ENCODE data around the gene KLRF1.

KLRF1 gene

DNA sequence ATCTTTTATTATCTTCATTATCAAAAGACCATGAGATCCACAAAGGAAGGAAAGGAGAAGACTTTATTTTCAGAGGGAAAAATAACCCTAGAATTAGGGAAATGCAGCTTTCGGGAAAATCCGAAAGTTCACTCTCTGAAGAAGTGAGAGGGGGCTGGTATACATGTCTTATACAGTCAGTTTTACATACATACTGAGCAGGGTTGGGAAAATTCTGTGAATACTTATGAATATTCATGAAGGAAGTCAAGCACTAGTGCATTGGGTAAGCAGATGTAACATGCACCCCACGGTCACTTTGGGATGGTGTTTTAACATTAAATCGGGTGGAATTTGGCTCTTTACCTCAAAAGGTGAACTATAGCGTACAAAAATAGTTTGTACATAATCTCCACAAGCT lies 15.7 kb upstream of the KLRF1 start:
- TF ChIP-seq FOXP2 (optimal IDR thresholded peaks at IDR 0.05; ENCODE audit: control extremely low read depth, extremely low read length, insufficient read depth) (no peak), EZH2 (IDR thresholded peaks at IDR 0.05) (no peak), POLR2AphosphoS5 (IDR thresholded peaks at IDR 0.05; ENCODE audit: borderline replicate concordance, low read depth, low read length) (no peak)
- no peaks in the 10 kb centered on the region for H3K36me3 ChIP-seq (ENCODE audit: insufficient read depth, low read length)
- peak; percentile 73 for DNase-seq (ENCODE audit: low read depth, low spot score)
- peak overlapping the region; percentile 42 for H3K9ac ChIP-seq (ENCODE audit: insufficient read length)
- no peaks in the 10 kb centered on the region for H3K9me3 ChIP-seq (ENCODE audit: low read depth, low read length)
- H3K27ac ChIP-seq = peak overlapping the region; percentile 51; the same call in 1 of the 2 replicates
- H3K4me3 ChIP-seq = peak overlapping the region; percentile 61

DNA sequence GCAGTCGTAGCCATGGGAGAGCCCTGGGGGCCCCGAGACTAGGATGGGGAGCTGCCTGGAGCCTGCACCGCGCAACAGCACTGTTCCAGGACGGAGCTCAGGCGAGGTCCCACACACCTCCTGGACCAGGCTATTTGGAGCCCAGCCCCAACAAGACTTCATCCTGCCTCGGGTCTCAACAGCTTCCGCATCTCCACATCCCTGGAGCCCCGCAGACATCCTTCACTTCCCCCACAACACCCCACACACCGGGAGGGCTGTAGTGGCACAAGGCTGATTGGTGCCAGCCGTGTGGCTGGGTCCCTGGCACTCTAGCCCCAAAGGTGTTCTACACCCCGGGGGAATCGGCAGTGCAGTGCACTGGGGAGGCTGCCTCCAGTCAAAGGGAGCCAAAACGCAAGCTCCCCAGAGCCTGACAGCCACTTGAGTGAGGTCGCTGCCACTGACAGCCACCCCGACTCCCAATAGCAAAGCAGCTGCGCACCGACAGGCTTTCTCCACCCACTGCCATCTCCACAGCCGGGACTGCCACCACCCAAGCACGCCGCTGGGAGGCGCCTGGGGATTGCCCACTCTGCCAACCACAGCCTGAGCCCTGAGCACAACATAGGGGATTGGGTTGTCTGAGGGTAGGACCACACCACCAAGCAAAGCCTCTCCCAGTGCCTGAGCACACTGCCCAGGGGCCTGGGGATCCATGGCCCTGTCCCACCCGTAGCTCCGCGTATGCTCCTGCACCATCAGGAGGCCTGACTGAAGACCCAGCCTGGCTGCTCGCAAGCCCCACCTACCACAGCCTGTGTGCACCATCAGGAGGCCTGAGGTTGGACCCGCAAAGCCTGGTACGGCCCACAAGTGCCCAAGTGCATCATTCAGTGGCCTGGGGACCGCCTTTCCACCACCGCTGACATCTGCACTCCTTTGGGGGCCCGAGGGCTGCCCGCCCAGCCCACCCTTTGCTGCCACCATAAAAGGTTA lies 13.2 kb upstream of the KLRF1 start:
- Histone ChIP-seq H3K36me3 (ENCODE audit: insufficient read depth, low read length) (no peaks in the 10 kb centered on the region), H3K9me3 (ENCODE audit: low read depth, low read length) (no peaks in the 10 kb centered on the region), H3K4me3 (no peak overlapping the region), H3K9ac (ENCODE audit: insufficient read length) (no peak overlapping the region), H3K27ac (no peak overlapping the region)
- DNase-seq (ENCODE audit: low read depth, low spot score) = no peak
- TF ChIP-seq EZH2 (IDR thresholded peaks at IDR 0.05) (no peak), POLR2AphosphoS5 (IDR thresholded peaks at IDR 0.05; ENCODE audit: borderline replicate concordance, low read depth, low read length) (no peak), FOXP2 (optimal IDR thresholded peaks at IDR 0.05; ENCODE audit: control extremely low read depth, extremely low read length, insufficient read depth) (no peak)

GRCh38 chr12:9820281-9820930 lies 6.9 kb upstream of the KLRF1 start:
- Histone ChIP-seq H3K36me3 (ENCODE audit: insufficient read depth, low read length) (no peaks in the 10 kb centered on the region), H3K4me3 (no peak overlapping the region), H3K27ac (no peak overlapping the region), H3K9me3 (ENCODE audit: low read depth, low read length) (no peaks in the 10 kb centered on the region), H3K9ac (ENCODE audit: insufficient read length) (no peak overlapping the region)
- DNase-seq (ENCODE audit: low read depth, low spot score) = no peak
- no peak for TF ChIP-seq POLR2AphosphoS5 (IDR thresholded peaks at IDR 0.05; ENCODE audit: borderline replicate concordance, low read depth, low read length)
- no peak for TF ChIP-seq FOXP2 (optimal IDR thresholded peaks at IDR 0.05; ENCODE audit: control extremely low read depth, extremely low read length, insufficient read depth)
- no peak for TF ChIP-seq EZH2 (IDR thresholded peaks at IDR 0.05)

- no peak overlapping the region for H3K27ac ChIP-seq
- no peak overlapping the region for H3K4me3 ChIP-seq
- no peak overlapping the region for H3K9ac ChIP-seq (ENCODE audit: insufficient read length)
- no peaks in the 10 kb centered on the region for H3K36me3 ChIP-seq (ENCODE audit: insufficient read depth, low read length)
- no peaks in the 10 kb centered on the region for H3K9me3 ChIP-seq (ENCODE audit: low read depth, low read length)
- no peak for DNase-seq (ENCODE audit: low read depth, low spot score)
- TF ChIP-seq EZH2 (IDR thresholded peaks at IDR 0.05) (no peak), POLR2AphosphoS5 (IDR thresholded peaks at IDR 0.05; ENCODE audit: borderline replicate concordance, low read depth, low read length) (no peak), FOXP2 (optimal IDR thresholded peaks at IDR 0.05; ENCODE audit: control extremely low read depth, extremely low read length, insufficient read depth) (no peak)
Measured at GRCh38 chr12:9829483-9829882, 2.2 kb downstream of the KLRF1 start.

DNA sequence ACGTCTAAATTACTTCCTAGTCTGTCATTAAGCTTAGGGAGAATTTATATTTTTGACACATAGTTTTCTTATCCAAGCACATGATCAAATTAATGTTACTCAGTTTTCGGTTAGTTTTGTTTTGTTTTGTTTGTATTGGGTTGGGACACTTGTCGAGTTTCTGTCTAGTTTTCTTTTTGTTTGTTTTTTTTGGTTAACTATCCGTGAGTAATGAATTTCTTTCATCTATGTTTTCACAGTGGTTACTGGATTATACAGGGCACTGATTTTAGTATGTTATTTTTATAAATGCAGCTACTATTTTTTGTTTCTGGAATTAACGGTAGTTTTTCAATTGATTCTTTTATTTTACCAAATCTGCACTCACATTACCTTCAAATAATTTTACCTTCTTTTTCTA lies 2.7 kb downstream of the KLRF1 start:
- H3K36me3 ChIP-seq (ENCODE audit: insufficient read depth, low read length) = no peaks in the 10 kb centered on the region
- DNase-seq (ENCODE audit: low read depth, low spot score) = no peak
- no peak overlapping the region for H3K9ac ChIP-seq (ENCODE audit: insufficient read length)
- TF ChIP-seq POLR2AphosphoS5 (IDR thresholded peaks at IDR 0.05; ENCODE audit: borderline replicate concordance, low read depth, low read length) (no peak), EZH2 (IDR thresholded peaks at IDR 0.05) (no peak), FOXP2 (optimal IDR thresholded peaks at IDR 0.05; ENCODE audit: control extremely low read depth, extremely low read length, insufficient read depth) (no peak)
- no peak overlapping the region for H3K27ac ChIP-seq
- no peak overlapping the region for H3K4me3 ChIP-seq
- H3K9me3 ChIP-seq (ENCODE audit: low read depth, low read length) = no peaks in the 10 kb centered on the region

DNA sequence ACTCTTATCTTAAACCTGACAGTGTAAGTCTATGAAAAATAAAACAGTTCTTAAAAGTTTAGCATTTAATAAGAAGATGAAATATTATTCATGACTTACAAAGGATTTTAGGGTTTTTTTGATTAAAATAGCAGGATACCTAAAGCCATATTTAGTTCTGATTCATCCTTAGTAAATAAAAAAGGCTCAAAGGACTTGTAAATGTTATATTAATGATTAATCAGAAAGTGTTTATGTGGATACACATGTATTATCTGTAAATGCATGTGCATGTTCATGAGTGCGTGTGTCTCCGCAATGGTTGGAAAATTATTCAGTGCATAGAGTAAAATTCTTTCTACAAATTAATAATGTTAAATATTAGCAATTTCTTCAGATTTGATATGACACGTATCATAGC lies 4.4 kb downstream of the KLRF1 start:
- Histone ChIP-seq H3K27ac (no peak overlapping the region), H3K9ac (ENCODE audit: insufficient read length) (no peak overlapping the region), H3K9me3 (ENCODE audit: low read depth, low read length) (no peaks in the 10 kb centered on the region), H3K4me3 (no peak overlapping the region), H3K36me3 (ENCODE audit: insufficient read depth, low read length) (no peaks in the 10 kb centered on the region)
- TF ChIP-seq POLR2AphosphoS5 (IDR thresholded peaks at IDR 0.05; ENCODE audit: borderline replicate concordance, low read depth, low read length) (no peak), FOXP2 (optimal IDR thresholded peaks at IDR 0.05; ENCODE audit: control extremely low read depth, extremely low read length, insufficient read depth) (no peak), EZH2 (IDR thresholded peaks at IDR 0.05) (no peak)
- no peak for DNase-seq (ENCODE audit: low read depth, low spot score)

DNA sequence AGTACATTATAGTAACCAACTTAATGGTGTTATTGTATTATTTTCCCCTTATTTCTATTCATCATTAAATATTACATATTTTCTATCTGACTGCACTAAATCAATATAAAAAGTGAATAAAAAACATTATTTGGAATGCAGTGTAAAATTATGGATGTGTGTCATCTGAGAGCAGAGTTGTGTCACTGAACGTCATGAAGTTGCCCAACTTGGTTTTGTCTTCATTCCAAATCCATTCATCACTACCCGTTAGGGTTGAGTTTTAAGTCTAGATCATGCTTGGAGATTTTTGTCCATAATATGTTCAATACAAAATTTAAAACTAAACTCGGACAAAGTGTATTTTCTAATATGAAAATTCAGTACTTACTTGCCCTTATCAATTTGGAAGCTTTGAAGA lies 16.1 kb downstream of the KLRF1 start:
- H3K9ac ChIP-seq (ENCODE audit: insufficient read length) = no peak overlapping the region
- no peaks in the 10 kb centered on the region for H3K36me3 ChIP-seq (ENCODE audit: insufficient read depth, low read length)
- no peak overlapping the region for H3K27ac ChIP-seq
- H3K4me3 ChIP-seq = no peak overlapping the region
- DNase-seq (ENCODE audit: low read depth, low spot score) = no peak
- no peaks in the 10 kb centered on the region for H3K9me3 ChIP-seq (ENCODE audit: low read depth, low read length)
- TF ChIP-seq EZH2 (IDR thresholded peaks at IDR 0.05) = no peak
- TF ChIP-seq POLR2AphosphoS5 (IDR thresholded peaks at IDR 0.05; ENCODE audit: borderline replicate concordance, low read depth, low read length) = no peak
- no peak for TF ChIP-seq FOXP2 (optimal IDR thresholded peaks at IDR 0.05; ENCODE audit: control extremely low read depth, extremely low read length, insufficient read depth)

DNA sequence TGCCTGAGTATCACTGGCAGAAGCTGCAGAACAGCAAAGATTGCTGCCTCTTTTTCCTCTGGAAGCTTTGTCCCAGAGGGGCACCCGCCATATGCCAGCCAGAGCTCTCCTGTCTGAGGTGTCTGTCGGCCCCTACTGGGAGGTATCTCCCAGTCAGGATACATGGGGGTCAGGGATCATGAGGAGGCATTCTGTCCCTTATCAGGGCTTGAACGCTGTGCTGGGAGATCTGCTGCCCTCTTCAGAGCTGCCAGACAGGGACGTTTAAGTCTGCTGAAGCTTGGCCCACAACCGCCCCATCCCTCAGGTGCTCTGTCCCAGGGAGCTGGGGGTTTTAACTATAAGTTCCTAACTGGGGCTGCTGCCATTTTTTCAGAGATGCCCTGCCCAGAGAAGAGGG lies 21.6 kb downstream of the KLRF1 start:
- Histone ChIP-seq H3K27ac (no peak overlapping the region), H3K9me3 (ENCODE audit: low read depth, low read length) (no peaks in the 10 kb centered on the region), H3K9ac (ENCODE audit: insufficient read length) (no peak overlapping the region), H3K4me3 (no peak overlapping the region), H3K36me3 (ENCODE audit: insufficient read depth, low read length) (no peaks in the 10 kb centered on the region)
- no peak for TF ChIP-seq EZH2 (IDR thresholded peaks at IDR 0.05)
- no peak for TF ChIP-seq FOXP2 (optimal IDR thresholded peaks at IDR 0.05; ENCODE audit: control extremely low read depth, extremely low read length, insufficient read depth)
- TF ChIP-seq POLR2AphosphoS5 (IDR thresholded peaks at IDR 0.05; ENCODE audit: borderline replicate concordance, low read depth, low read length) = no peak
- DNase-seq (ENCODE audit: low read depth, low spot score) = no peak
